HepG2 (cell line): Measurements from ENCODE around the gene WDR6. TPM values are rescaled to one million over a fixed set of nuclear protein-coding genes. Genes with fewer than 3 reads are reported as not detected.

Experiments
- ATF3 ChIP-seq: sonication (generic); formaldehyde crosslinking; IDR thresholded peaks from 2 replicates; pipeline ENCODE4 v1.4.0; 2020; ENCODE audit warnings: missing genetic modification reagents
- CBFB ChIP-seq: sonication (generic); formaldehyde crosslinking; IDR thresholded peaks from 2 replicates; pipeline ENCODE4 v1.4.0; 2020; ENCODE audit warnings: missing genetic modification reagents
- CBX5 ChIP-seq: sonication (generic); formaldehyde crosslinking; IDR thresholded peaks from 2 replicates; pipeline ENCODE4 v1.4.0; 2020; ENCODE audit warnings: missing genetic modification reagents, borderline replicate concordance
- CERS6 ChIP-seq: sonication (generic); formaldehyde crosslinking; IDR thresholded peaks from 2 replicates; pipeline ENCODE4 v1.5.0; 2020; ENCODE audit warnings: missing genetic modification reagents
- DPF2 ChIP-seq: sonication (generic); formaldehyde crosslinking; IDR thresholded peaks from 2 replicates; pipeline ENCODE4 v1.4.0; 2020; ENCODE audit warnings: mild to moderate bottlenecking, low read depth, missing genetic modification reagents, borderline replicate concordance
- IRF9 ChIP-seq: sonication (generic); formaldehyde crosslinking; IDR thresholded peaks from 2 replicates; pipeline ENCODE4 v1.8.0; 2022; ENCODE audit warnings: missing genetic modification reagents, mild to moderate bottlenecking, borderline replicate concordance
- JUND ChIP-seq: sonication (generic); formaldehyde crosslinking; IDR thresholded peaks from 2 replicates; pipeline ENCODE4 v1.8.0; 2022; ENCODE audit warnings: mild to moderate bottlenecking, missing genetic modification reagents
- MED8 ChIP-seq: sonication (generic); formaldehyde crosslinking; IDR thresholded peaks from 2 replicates; pipeline ENCODE4 v1.8.1; 2023; ENCODE audit warnings: mild to moderate bottlenecking, missing genetic modification reagents; ENCODE audit not compliant: insufficient replicate concordance
- MXD3 ChIP-seq: IDR thresholded peaks from 2 replicates; pipeline ENCODE4 v1.6.1; 2016; ENCODE audit warnings: mild to moderate bottlenecking, missing biosample characterization, missing genetic modification reagents
- MZF1 ChIP-seq: sonication (generic); formaldehyde crosslinking; IDR thresholded peaks from 2 replicates; pipeline ENCODE4 v1.8.1; 2023; ENCODE audit warnings: mild to moderate bottlenecking, missing genetic modification reagents, borderline replicate concordance
- NFAT5 ChIP-seq: sonication (generic); formaldehyde crosslinking; IDR thresholded peaks from 2 replicates; pipeline ENCODE4 v1.4.0; 2020; ENCODE audit warnings: missing genetic modification reagents
- NFKB2 ChIP-seq: sonication (generic); formaldehyde crosslinking; IDR thresholded peaks from 2 replicates; pipeline ENCODE4 v1.4.0; 2020; ENCODE audit warnings: missing genetic modification reagents, borderline replicate concordance
- SNAPC2 ChIP-seq: sonication (generic); formaldehyde crosslinking; IDR thresholded peaks from 2 replicates; pipeline ENCODE4 v1.8.1; 2022; ENCODE audit warnings: mild to moderate bottlenecking, missing genetic modification reagents
- TCF12 ChIP-seq, 2 experiments: fragments of 450-650 bp in 1 of 2; sonication (generic) in 1 of 2; formaldehyde crosslinking in 1 of 2; IDR thresholded peaks; 2 replicates each; pipeline versions ENCODE4 v1.6.1 to v1.8.0; 2017 to 2022; ENCODE audit warnings: antibody characterized with exemption in 1 of 2, mild to moderate bottlenecking in 1 of 2, missing genetic modification reagents in 1 of 2, moderate library complexity in 1 of 2
- ZKSCAN1 ChIP-seq: fragments of 150-350 bp; IDR thresholded peaks from 2 replicates; pipeline ENCODE4 v1.6.1; 2014; ENCODE audit warnings: low read length
- ZNF30 ChIP-seq: sonication (generic); formaldehyde crosslinking; IDR thresholded peaks from 2 replicates; pipeline ENCODE4 v1.5.0; 2020; ENCODE audit warnings: mild to moderate bottlenecking, missing genetic modification reagents
- ZNF383 ChIP-seq: sonication (generic); formaldehyde crosslinking; IDR thresholded peaks from 2 replicates; pipeline ENCODE4 v1.4.0; 2020; ENCODE audit warnings: missing genetic modification reagents, mild to moderate bottlenecking, borderline replicate concordance
- ZNF552 ChIP-seq: sonication (generic); formaldehyde crosslinking; IDR thresholded peaks from 2 replicates; pipeline ENCODE4 v1.9.0; 2022; ENCODE audit warnings: missing genetic modification reagents, mild to moderate bottlenecking, borderline replicate concordance
- ZNF567 ChIP-seq: sonication (generic); formaldehyde crosslinking; IDR thresholded peaks from 2 replicates; pipeline ENCODE4 v1.8.1; 2023; ENCODE audit warnings: mild to moderate bottlenecking, missing genetic modification reagents, borderline replicate concordance
- ZNF768 ChIP-seq: sonication (generic); formaldehyde crosslinking; IDR thresholded peaks from 2 replicates; pipeline ENCODE4 v1.4.0; 2020; ENCODE audit warnings: missing genetic modification reagents
- ZNF775 ChIP-seq: sonication (generic); formaldehyde crosslinking; IDR thresholded peaks from 2 replicates; pipeline ENCODE4 v1.4.0; 2020; ENCODE audit warnings: missing genetic modification reagents, mild to moderate bottlenecking, moderate library complexity, borderline replicate concordance
- polyA plus RNA-seq, 8 experiments: library from polyadenylated mRNA; depleted of rRNA in 3 of 8; stranded (reverse) in 7 of 8; unstranded in 1 of 8; fragments of >200 nt; fragmentation: Illumina TruSeq in 4 of 8; extraction: Trizol in 4 of 8; gene quantifications; 2 replicates each; pipeline versions ENCODE4 v1.2.1 to v1.2.3, GENCODE V29; 2011 to 2016; ENCODE audit warnings: low read depth in 4 of 8, missing spikeins in 1 of 8, mixed read lengths in 1 of 8; ENCODE audit not compliant: insufficient read depth in 1 of 8
- total RNA-seq, 5 experiments: library from RNA; depleted of rRNA; stranded (reverse); fragments of >200 nt; fragmentation: Illumina TruSeq; extraction: Trizol; gene quantifications; 2 replicates each; pipeline ENCODE4 v1.2.3, GENCODE V29; 2016; ENCODE audit warnings: low read depth in 1 of 5

Gene WDR6
- total and polyA plus RNA-seq, 2 of the 13 experiments (the other 11 are each of a cell fraction or from before 2014, with no cell fraction given) = 73.4 to 139 TPM

GRCh38 chr3:49007068-49007770, at the start of gene WDR6 (continued):
- no peak; the same call in 1 of the 2 replicates for TF ChIP-seq ATF3 (CRISPR knock-in tag)
- TF ChIP-seq MZF1 (CRISPR knock-in tag) = no peak
- TF ChIP-seq MXD3 (CRISPR knock-in tag) = peak; percentile 13; the same call in 1 of the 2 replicates
- TF ChIP-seq ZNF768 = peak; percentile 60; the same call in 1 of the 2 replicates
- TF ChIP-seq TCF12 (IDR thresholded peaks at IDR 0.05) = no peak
- 0 out of 2 replicates have a peak, but pooled peaks have one; percentile 46 for TF ChIP-seq TCF12 (CRISPR knock-in tag; IDR thresholded peaks at IDR 0.05)
- peak; percentile 54; the same call in 1 of the 2 replicates for TF ChIP-seq JUND (CRISPR knock-in tag)
- TF ChIP-seq ZKSCAN1 = no peak
- TF ChIP-seq NFAT5 (CRISPR knock-in tag) = no peak
- TF ChIP-seq ZNF775 (CRISPR knock-in tag) = no peak
- peak; percentile 57 for TF ChIP-seq MED8 (CRISPR knock-in tag)
- TF ChIP-seq IRF9 (CRISPR knock-in tag) = no peak
- no peak for TF ChIP-seq SNAPC2 (CRISPR knock-in tag)
- TF ChIP-seq NFKB2 (CRISPR knock-in tag) = no peak; the same call in 1 of the 2 replicates
- TF ChIP-seq ZNF383 = 0 out of 2 replicates have a peak, but pooled peaks have one; percentile 33
- TF ChIP-seq ZNF552 (CRISPR knock-in tag) = no peak
- TF ChIP-seq DPF2 (CRISPR knock-in tag) = no peak
- TF ChIP-seq CERS6 (CRISPR knock-in tag) = no peak
- 0 out of 2 replicates have a peak, but pooled peaks have one; percentile 16 for TF ChIP-seq CBFB
- TF ChIP-seq ZNF30 (CRISPR knock-in tag) = no peak
- TF ChIP-seq ZNF567 = no peak
- peak; percentile 58; the same call in 1 of the 2 replicates for TF ChIP-seq CBX5 (CRISPR knock-in tag)
